ENCODE data around the gene TOR1AIP1.
"Not testable (repeated sequence)": the region's sequence is repeated elsewhere in the genome, so short reads cannot be mapped to it uniquely, and the experiment has no call there.

The TOR1AIP1 gene

DNA sequence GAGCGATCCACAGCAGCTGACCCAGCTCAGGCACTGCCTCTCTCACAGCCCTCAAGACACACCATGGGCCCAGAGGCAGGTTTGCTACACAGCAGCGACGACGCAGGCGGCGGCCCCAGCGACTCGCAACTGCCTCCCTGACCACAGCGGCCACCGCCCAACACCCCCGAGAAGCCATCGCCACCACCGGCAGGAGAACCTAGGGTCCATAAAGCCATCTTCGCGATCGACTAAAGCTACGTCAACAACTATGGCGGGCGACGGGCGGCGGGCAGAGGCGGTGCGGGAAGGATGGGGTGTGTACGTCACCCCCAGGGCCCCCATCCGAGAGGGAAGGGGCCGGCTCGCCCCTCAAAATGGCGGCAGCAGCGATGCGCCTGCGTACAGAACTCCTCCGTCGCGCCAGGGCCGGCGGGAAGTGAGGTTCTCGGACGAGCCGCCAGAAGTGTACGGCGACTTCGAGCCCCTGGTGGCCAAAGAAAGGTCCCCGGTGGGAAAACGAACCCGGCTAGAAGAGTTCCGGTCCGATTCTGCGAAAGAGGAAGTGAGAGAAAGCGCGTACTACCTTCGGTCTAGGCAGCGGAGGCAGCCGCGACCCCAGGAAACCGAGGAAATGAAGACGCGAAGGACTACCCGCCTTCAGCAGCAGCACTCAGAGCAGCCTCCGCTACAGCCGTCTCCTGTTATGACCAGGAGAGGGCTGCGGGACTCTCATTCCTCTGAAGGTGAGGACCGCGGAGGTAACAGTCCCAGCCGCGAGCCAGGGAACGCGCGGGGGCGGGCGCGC is at the start of gene TOR1AIP1:
Gene TOR1AIP1, plus strand, starts transcription at position 33 of the 787 bp plus-strand sequence. Its CDS starts 218 bp downstream, at position 251.
- peak; percentile 92 to 95 for DNase-seq (ENCODE audit: low read depth in 2 of 2)

DNA sequence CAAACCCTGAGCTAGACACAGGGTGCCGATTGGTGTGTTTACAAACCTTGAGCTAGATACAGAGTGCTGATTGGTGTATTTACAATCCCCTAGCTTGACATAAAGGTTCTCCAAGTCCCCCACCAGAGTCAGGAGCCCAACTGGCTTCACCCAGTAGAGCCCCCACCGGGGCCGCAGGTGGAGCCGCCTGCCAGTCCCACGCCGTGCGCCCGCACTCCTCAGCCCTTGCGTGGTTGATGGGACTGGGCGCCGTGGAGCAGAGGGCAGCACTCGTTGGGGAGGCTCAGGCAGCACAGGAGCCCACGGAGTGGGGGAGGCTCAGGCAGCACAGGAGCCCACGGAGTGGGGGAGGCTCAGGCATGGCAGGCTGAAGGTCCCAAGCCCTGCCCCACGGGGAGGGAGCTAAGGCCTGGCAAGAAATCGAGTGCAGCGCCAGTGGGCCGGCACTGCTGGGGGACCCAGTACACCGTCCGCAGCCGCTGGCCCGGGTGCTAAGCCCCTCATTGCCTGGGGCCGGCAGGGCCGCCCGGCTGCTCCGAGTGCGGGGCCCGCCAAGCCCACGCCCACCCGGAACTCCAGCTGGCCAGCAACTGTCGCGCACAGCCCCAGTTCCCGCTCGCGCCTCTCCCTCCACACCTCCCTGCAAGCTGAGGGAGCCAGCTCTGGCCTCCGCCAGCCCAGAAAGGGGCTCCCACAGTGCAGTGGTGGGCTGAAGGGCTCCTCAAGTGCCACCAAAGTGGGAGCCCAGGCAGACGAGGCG is 45.2 kb upstream of the TOR1AIP1 start:
- DNase-seq (ENCODE audit: low read depth in 2 of 2) = not testable (repeated sequence)

DNA sequence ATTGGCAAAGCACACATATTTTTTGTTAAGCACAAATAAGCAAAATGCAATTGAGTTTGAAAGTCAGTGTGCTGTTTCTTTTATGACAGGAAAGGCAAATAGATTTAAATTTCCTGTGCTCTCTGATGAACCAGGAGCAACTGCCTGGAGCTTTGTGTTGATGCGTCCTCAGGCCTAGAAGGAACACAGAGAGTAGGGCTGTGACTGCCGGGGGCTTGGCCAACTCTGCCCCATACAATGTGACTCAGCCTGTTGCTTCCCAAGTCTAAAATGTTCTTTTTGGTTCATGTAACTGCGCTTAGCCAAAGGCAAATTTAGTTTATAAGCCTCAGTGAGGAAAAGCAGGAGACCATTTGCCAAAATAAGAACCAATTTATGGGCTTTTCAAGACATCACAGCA is 42.0 kb upstream of the TOR1AIP1 start:
- DNase-seq (ENCODE audit: low read depth in 2 of 2) = no peak

GRCh38 chr1:179848233-179848632 is 33.9 kb upstream of the TOR1AIP1 start:
- DNase-seq (ENCODE audit: low read depth in 2 of 2) = no peak

DNA sequence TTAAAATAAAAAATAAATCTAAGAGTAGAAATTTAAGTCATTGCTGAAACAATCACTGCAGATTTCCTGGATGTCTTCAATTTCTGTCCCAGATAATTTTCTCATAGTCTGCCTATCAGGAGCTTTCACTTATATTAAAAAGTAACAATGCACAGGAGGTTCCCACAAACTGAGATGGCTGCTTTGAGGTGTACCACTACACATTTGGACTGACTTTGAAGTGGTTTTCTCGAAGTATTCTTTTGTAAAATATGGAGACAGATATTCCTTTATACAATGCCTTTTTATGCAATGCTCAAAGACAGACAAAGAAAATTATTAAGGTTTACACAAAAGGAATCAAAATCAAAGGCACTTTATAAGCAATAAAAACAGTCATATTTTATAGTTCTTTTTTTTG is 29.0 kb upstream of the TOR1AIP1 start:
- DNase-seq (ENCODE audit: low read depth in 2 of 2) = no peak

- not testable (repeated sequence) for DNase-seq (ENCODE audit: low read depth in 2 of 2)
Observed at GRCh38 chr1:179855831-179856230, 26.3 kb upstream of the TOR1AIP1 start.

GRCh38 chr1:179856296-179856695 is 25.8 kb upstream of the TOR1AIP1 start:
- no peak for DNase-seq (ENCODE audit: low read depth in 2 of 2)

- DNase-seq (ENCODE audit: low read depth in 2 of 2) = no peak
Observed at GRCh38 chr1:179857009-179857408, 25.1 kb upstream of the TOR1AIP1 start.

- DNase-seq (ENCODE audit: low read depth in 2 of 2) = no peak
Observed at GRCh38 chr1:179860652-179861051, 21.4 kb upstream of the TOR1AIP1 start.

DNA sequence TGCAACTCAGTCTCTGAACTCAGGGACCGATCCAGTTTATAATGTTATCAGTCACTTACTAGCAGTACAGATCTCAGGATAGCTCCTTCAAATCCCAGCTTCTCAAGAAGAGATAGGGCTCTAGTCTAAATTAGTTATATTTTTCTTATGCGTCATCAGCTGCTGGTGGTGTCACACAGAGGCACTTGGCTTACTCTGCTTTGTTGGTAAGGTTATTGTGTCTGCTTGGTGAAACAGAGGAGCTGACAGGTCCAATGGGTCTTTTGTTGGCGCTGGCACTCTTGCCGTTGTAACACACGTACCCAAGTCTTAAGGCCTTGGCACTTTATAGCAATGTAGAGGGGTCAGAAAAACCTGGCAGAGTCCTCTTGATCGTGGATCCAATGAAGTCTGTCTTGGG is 16.7 kb upstream of the TOR1AIP1 start:
- no peak for DNase-seq (ENCODE audit: low read depth in 2 of 2)

- no peak for DNase-seq (ENCODE audit: low read depth in 2 of 2)
Observed at GRCh38 chr1:179866616-179867015, 15.5 kb upstream of the TOR1AIP1 start.

DNA sequence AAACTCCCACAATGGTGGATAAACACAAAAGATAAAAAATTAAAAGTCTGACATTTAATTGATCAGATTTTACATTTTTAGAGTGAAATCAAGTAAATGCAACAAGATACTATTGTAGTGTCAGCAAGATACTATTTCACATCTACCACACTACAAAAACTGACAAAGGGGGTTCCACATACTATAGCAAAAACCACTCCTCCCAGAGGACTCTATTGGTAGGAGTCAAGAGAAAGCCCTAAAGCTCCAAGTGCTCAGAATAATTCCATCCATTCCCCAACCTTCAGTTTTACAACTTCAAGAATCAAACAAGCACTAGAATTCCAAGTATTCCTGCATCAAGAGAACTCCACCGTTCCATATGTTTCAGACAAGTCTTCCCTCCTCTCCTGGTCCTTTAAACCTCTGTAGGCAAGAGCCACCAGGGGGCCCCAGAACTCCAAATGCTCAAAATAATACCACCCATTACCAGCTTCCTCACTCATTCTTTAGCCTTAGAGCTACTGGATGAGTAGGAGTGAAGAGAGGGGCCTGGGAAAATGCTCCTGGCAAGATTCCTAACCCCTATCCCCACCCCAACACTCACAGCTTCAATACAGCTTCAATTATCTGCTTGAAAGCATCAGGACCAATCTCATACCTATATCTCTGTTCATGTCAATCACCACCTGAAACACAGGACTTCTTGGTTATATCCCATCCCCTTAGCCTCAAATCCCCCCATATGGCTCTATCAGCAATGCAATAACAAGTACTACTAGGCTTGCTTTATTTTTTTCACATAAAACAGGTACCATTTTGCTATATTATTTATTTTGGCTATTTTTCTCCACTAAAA is 14.4 kb upstream of the TOR1AIP1 start:
- DNase-seq (ENCODE audit: low read depth in 2 of 2) = peak in 1 of 2 donors; percentile 6

DNA sequence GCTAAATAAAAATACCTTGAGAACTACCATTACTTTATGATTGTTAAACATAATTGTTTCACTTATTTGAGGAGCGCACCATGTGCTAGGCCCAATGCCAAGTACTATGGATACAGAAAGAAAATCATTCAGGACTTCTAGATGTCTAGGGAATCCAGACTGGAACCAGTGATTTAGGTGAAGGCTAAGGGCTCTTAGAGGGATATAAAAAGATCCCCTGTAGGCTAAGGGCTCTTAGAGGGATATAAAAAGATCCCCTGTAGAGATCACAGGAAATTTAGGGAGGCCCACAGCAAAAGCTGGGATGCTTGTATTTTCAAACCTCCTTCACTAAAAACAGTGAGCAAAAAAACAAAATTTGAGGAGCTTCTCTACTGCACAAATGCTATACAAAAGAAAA is 11.2 kb upstream of the TOR1AIP1 start:
- DNase-seq (ENCODE audit: low read depth in 2 of 2) = no peak

DNA sequence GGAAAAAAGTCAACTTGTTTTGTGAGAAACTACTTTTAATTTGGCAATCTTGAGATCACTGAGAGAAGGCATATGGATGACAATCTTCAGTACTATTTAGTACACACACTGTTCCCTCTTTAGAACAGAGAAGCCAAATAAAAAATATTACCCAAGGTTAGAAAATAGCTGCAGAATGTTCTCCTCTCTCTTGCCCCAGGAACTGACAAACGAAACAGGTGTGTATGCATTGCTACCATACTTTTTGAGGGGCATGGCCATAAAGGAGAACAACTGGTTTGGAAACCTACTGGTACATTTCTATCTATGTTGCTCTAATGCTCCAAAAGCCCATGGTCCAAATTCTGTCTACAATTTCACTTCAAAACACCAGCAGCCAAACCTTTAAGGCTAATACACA is 10.1 kb upstream of the TOR1AIP1 start:
- DNase-seq (ENCODE audit: low read depth in 2 of 2) = no peak

- no peak for DNase-seq (ENCODE audit: low read depth in 2 of 2)
Observed at GRCh38 chr1:179872558-179872957, 9.5 kb upstream of the TOR1AIP1 start.

DNA sequence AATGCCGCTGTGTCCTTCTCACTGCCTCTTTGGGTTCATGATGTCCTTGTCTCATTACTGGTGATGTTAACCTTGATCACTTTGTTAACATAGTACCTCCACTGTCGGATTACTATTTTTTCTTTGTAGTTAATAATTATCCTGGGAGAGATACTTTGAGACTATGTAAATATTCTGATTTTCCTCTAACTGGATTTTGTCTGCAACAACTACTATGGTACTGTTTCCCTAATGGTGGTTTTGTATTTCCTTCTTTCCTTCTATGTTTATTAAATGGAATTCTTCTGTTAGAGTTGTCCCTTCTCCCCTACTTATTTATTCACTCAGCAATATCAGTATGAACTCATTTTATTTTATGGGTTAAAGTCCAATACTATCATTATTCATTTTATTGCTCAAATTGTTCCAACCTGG is 8.6 kb upstream of the TOR1AIP1 start:
- DNase-seq (ENCODE audit: low read depth in 2 of 2) = no peak

- DNase-seq (ENCODE audit: low read depth in 2 of 2) = no peak
Observed at GRCh38 chr1:179875596-179876299, 6.3 kb upstream of the TOR1AIP1 start.

GRCh38 chr1:179876300-179876715 is 5.8 kb upstream of the TOR1AIP1 start:
- no peak for DNase-seq (ENCODE audit: low read depth in 2 of 2)

DNA sequence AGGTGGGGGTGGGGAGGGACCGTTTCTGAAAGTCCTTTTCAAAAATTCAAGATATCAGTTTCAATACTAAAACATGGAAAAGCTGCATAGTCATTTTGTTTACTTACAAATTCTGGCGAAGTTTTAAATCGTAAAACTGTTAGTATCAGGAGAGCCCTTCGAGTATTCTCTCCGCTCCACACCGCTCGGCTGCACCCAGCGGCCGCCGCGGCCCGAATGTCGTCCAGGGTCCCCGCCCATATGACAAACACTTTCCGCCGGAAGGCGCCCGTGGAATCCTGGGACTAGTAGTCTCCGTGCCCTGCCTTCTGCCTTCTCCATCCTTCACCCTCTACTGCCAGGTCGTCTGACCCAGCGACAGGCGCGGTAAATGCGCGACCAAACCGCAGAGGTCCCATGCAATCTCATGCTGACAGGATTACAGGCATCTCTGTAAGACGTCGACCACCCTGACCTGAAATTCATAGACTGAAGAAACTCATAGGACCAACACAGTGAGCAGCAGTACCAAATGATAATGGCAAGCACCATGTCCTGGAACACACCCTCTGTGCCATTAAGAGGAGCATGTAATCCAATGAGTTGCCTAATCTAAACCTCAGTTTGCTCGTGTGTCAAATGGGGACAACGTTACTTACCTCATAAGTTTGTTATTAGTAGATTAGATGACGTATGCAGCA is 4.4 kb upstream of the TOR1AIP1 start, which contains the start of gene TOR1AIP2:
Gene TOR1AIP2, minus strand, starts transcription at position 218 of the 680 bp plus-strand sequence. CDS start 25,138 bp downstream, outside the sequence.
- peak; percentile 74 to 77 for DNase-seq (ENCODE audit: low read depth in 2 of 2)

GRCh38 chr1:179879797-179880196 is 2.3 kb upstream of the TOR1AIP1 start:
- DNase-seq (ENCODE audit: low read depth in 2 of 2) = no peak
